ENCODE results near the gene C10orf143. TPM values are rescaled to one million over a fixed set of nuclear protein-coding genes. Genes with fewer than 3 reads are reported as not detected.

C10orf143 gene
- total and polyA plus RNA-seq, 2 of the 8 experiments (the other 6 are each of a cell fraction or from before 2014, with no cell fraction given) = 1.6 to 2.0 TPM

DNA sequence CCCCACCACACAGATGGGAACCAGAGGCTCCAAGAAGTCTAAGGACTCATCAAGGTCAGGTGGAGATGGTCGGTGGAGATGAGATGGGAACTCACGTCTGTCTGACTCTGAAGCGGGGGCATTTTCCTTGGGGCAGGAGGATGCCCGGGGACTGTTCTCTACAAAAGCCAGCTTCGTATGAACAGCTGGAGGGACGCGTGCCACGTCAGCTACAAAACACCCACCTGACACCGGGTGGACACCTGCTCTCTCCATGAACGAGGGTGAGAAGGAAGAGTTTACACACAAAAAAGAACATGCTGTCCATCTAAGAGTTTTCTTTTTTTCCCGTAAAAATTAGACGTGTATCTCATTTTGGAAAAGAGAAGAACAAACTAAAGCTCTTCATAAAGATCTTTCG lies 47.7 kb downstream of the C10orf143 start:
- H3K4me3 ChIP-seq (ENCODE audit: extremely low read depth in 1 of 4, insufficient read depth in 2 of 4, low read depth in 3 of 4, low read length in 4 of 4) = no peak overlapping the region
- TF ChIP-seq SIX5 (IDR thresholded peaks at IDR 0.05; ENCODE audit: low read depth, low read length) (no peak), GTF2F1 (IDR thresholded peaks at IDR 0.05; ENCODE audit: borderline replicate concordance, low read depth, low read length) (no peak), YY1 (IDR thresholded peaks at IDR 0.05; ENCODE audit: low read depth, low read length) (no peak), POLR2A (IDR thresholded peaks at IDR 0.05; ENCODE audit: control extremely low read depth in 1 of 2, low read depth in 2 of 2, low read length in 2 of 2) (no peak), ZNF274 (IDR thresholded peaks at IDR 0.05; ENCODE audit: borderline replicate concordance, extremely low read depth, low read length) (no peak), RBBP5 (IDR thresholded peaks at IDR 0.05; ENCODE audit: borderline replicate concordance, low read depth, low read length) (no peak), EZH2 (IDR thresholded peaks at IDR 0.05; ENCODE audit: low read depth, low read length, severe bottlenecking) (no peak)
- TF ChIP-seq, protein P1, sequence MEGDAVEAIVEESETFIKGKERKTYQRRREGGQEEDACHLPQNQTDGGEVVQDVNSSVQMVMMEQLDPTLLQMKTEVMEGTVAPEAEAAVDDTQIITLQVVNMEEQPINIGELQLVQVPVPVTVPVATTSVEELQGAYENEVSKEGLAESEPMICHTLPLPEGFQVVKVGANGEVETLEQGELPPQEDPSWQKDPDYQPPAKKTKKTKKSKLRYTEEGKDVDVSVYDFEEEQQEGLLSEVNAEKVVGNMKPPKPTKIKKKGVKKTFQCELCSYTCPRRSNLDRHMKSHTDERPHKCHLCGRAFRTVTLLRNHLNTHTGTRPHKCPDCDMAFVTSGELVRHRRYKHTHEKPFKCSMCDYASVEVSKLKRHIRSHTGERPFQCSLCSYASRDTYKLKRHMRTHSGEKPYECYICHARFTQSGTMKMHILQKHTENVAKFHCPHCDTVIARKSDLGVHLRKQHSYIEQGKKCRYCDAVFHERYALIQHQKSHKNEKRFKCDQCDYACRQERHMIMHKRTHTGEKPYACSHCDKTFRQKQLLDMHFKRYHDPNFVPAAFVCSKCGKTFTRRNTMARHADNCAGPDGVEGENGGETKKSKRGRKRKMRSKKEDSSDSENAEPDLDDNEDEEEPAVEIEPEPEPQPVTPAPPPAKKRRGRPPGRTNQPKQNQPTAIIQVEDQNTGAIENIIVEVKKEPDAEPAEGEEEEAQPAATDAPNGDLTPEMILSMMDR (IDR thresholded peaks at IDR 0.05; ENCODE audit: control extremely low read depth in 1 of 3, insufficient read depth in 1 of 3, low read depth in 1 of 3, low read length in 3 of 3) = no peak
- TF ChIP-seq, protein P2, sequence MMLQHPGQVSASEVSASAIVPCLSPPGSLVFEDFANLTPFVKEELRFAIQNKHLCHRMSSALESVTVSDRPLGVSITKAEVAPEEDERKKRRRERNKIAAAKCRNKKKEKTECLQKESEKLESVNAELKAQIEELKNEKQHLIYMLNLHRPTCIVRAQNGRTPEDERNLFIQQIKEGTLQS (IDR thresholded peaks at IDR 0.05; ENCODE audit: insufficient read depth, low read depth, low read length) = no peak

More for the DNA sequence above, 47.7 kb downstream of the C10orf143 start:
- Histone ChIP-seq H3K9me3 (ENCODE audit: insufficient read depth in 2 of 2, low read depth in 1 of 2, low read length in 1 of 2) (no peaks in the 10 kb centered on the region), H3K36me3 (ENCODE audit: control insufficient read depth in 2 of 4, insufficient read depth in 4 of 4, low read length in 3 of 4) (no peaks in the 10 kb centered on the region), H4K91ac (replicated peaks; ENCODE audit: insufficient read length, low read length) (no peak overlapping the region), H2BK20ac (ENCODE audit: low read length) (no peak overlapping the region), H3K23me2 (ENCODE audit: low read depth, low read length) (no peaks in the 10 kb centered on the region), H3K4me1 (replicated peaks in 1 of 4; ENCODE audit: control insufficient read depth in 3 of 4, insufficient read depth in 4 of 4, low read length in 3 of 4) (no peaks in the 10 kb centered on the region), H2AK5ac (ENCODE audit: low read depth, low read length) (no peak overlapping the region), H4K5ac (ENCODE audit: insufficient read length, low read depth, low read length) (no peak overlapping the region), H2BK5ac (ENCODE audit: low read depth, low read length) (no peak overlapping the region), H2BK12ac (ENCODE audit: low read depth, low read length) (no peak overlapping the region), H4K20me1 (replicated peaks in 1 of 2; ENCODE audit: control insufficient read depth in 1 of 2, insufficient read depth in 2 of 2, low read length in 2 of 2) (no peaks in the 10 kb centered on the region), H3K23ac (ENCODE audit: insufficient read length) (no peak overlapping the region), H3K4ac (replicated peaks; ENCODE audit: insufficient read length, low read depth, low read length) (no peak overlapping the region), H3K4me2 (ENCODE audit: insufficient read depth in 1 of 2, low read depth in 2 of 2, low read length in 2 of 2) (no peak overlapping the region), H3K79me1 (ENCODE audit: low read depth, low read length) (no peaks in the 10 kb centered on the region), H3K27me3 (replicated peaks in 1 of 4; ENCODE audit: control insufficient read depth in 3 of 4, extremely low read depth in 1 of 4, insufficient read depth in 3 of 4, low read length in 3 of 4) (no peaks in the 10 kb centered on the region), H3K56ac (replicated peaks; ENCODE audit: insufficient read length, low read depth, low read length) (no peak overlapping the region), H2BK120ac (replicated peaks; ENCODE audit: low read depth, low read length) (no peak overlapping the region), H3K18ac (ENCODE audit: extremely low read depth, low read length) (no peak overlapping the region), H3K9ac (replicated peaks in 1 of 4; ENCODE audit: extremely low read depth in 1 of 4, low read depth in 3 of 4, low read length in 3 of 4) (no peak overlapping the region), H3K79me2 (ENCODE audit: control insufficient read depth in 1 of 2, insufficient read depth in 2 of 2, low read length in 2 of 2) (no peaks in the 10 kb centered on the region), H4K8ac (ENCODE audit: extremely low read depth, insufficient read depth, low read length) (no peak overlapping the region), H2AFZ (ENCODE audit: low read length) (no peak overlapping the region), H3K14ac (ENCODE audit: insufficient read length) (no peak overlapping the region), H2BK15ac (ENCODE audit: low read length) (no peak overlapping the region), H3K27ac (ENCODE audit: low read depth, low read length) (no peak overlapping the region)
- ChIA-PET POLR2A (ENCODE audit: partially characterized antibody) (no interaction called here), CTCF (ENCODE audit: partially characterized antibody) (interaction anchor here (0.8 to 1.3 kb wide), 2 partner anchors 16 to 17 kb away, joined by 3 to 4 read pairs; no protein-coding TSS in a partner anchor)
- WGBS, 2 experiments (ENCODE audit: extremely low coverage in 1 of 2, insufficient coverage in 1 of 2, insufficient read length in 1 of 2, insufficient replicate concordance in 2 of 2, low coverage in 1 of 2, low lambda C conversion rate in 2 of 2, missing lambda C conversion rate in 1 of 2) = 94% methylated on average over 13 of the region's 13 CpGs; no CpG with 5 or more reads in 1 of the 2 experiments
- DNase-seq (ENCODE audit: low read depth in 1 of 2, low spot score in 2 of 2) = no peak
- FAIRE-seq = no peak

Measured in H1 (cell line).